Mononuclear cell (primary cell): ENCODE results near the gene DRD5. TPM values are rescaled to one million over a fixed set of nuclear protein-coding genes. Genes with fewer than 3 reads are reported as not detected.
"Not testable (repeated sequence)": the region's sequence is repeated elsewhere in the genome, so short reads cannot be mapped to it uniquely, and the experiment has no call there.

Experiments
- H3K27me3 ChIP-seq: 2 replicates; pipeline ENCODE4 v1.6.0; 2011; ENCODE audit warnings: low read length, control low read depth; ENCODE audit not compliant: insufficient read depth
- H3K4me1 ChIP-seq: 2 replicates; pipeline ENCODE4 v1.5.1; 2011; ENCODE audit warnings: mild to moderate bottlenecking, low read length, control low read depth; ENCODE audit not compliant: insufficient read depth
- H3K4me3 ChIP-seq: 2 replicates; pipeline ENCODE4 v1.5.1; 2011; ENCODE audit warnings: mild to moderate bottlenecking, low read length, moderate library complexity
- H3K9me3 ChIP-seq: 2 replicates; pipeline ENCODE4 v1.5.1; 2011; ENCODE audit warnings: low read depth, mild to moderate bottlenecking, control low read depth, low read length
- total RNA-seq: library from RNA; depleted of rRNA; stranded (reverse); fragments of >200 nt; gene quantifications from one replicate; pipeline ENCODE4 v1.2.3, GENCODE V29; 2012

DRD5 gene
- not detected for total RNA-seq

DNA sequence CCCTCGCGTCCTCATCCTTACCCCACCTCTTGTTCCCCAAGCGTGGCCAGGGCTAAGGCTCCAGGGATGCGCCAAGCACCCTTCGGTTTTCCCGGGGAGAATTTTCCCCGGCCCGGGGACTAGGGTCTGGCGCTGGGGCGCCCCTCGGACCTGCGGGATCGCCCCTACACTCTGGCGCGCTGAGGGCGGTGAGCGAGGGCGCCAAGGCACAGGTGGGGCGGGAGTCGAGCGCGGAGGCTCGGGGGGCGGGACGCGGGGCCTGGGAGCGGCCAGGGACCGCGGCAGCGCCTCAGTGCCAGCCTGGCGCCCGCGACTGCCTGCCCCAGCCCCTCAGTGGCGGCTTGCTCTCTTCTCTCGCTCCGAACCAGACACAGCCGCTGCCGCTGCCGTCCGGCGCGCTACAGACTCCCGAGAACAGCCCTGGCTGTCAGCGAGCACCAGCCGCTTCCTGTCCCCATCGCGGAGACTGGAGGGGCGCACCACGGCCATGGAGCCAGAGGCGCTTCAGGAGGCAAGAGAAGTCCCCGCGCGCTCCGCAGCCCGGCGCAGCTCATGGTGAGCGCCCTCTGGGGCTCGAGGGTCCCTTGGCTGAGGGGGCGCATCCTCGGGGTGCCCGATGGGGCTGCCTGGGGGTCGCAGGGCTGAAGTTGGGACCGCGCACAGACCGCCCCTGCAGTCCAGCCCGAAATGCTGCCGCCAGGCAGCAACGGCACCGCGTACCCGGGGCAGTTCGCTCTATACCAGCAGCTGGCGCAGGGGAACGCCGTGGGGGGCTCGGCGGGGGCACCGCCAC, at the start of gene DRD5:
Gene DRD5, plus strand, starts transcription at position 292 of the 793 bp plus-strand sequence. Its CDS starts 396 bp downstream, at position 688.
- no peaks in the 10 kb centered on the region for H3K9me3 ChIP-seq
- no peak within 1 kb of the TSS for H3K4me3 ChIP-seq
- H3K27me3 ChIP-seq: peaks cover 18% of the 10 kb centered on the region
- no peaks in the 10 kb centered on the region for H3K4me1 ChIP-seq

- not testable (repeated sequence) for H3K4me3 ChIP-seq, H3K9me3 ChIP-seq, H3K4me1 ChIP-seq, H3K27me3 ChIP-seq
Observed at GRCh38 chr4:9732256-9732655, 49.2 kb upstream of the DRD5 start.

DNA sequence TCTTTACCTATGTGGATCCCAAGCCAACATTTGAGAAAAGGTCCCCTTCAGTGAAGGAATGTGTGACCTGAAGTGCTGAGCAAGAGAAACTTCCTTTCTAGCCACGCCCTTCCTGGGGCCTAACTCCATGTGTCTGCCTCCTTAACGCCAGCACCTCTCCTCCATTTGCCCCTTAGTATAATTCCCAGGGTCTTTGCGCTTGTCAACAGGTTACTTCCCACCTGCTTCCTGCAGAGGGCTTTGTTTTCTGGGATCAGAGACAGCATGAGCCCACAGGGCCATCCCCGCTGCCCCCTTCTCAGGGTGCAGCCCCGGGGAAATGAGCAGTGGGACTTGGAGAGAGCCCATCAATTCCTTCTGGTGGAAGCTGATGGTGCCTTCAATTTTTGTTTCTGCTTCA, 45.9 kb upstream of the DRD5 start:
- H3K27me3 ChIP-seq: no peaks in the 10 kb centered on the region
- H3K4me1 ChIP-seq: no peaks in the 10 kb centered on the region
- no peak overlapping the region for H3K4me3 ChIP-seq
- no peaks in the 10 kb centered on the region for H3K9me3 ChIP-seq

GRCh38 chr4:9737280-9737679, 44.2 kb upstream of the DRD5 start:
- not testable (repeated sequence) for H3K27me3 ChIP-seq, H3K9me3 ChIP-seq, H3K4me1 ChIP-seq, H3K4me3 ChIP-seq

- not testable (repeated sequence) for H3K4me3 ChIP-seq, H3K4me1 ChIP-seq, H3K9me3 ChIP-seq, H3K27me3 ChIP-seq
Observed at GRCh38 chr4:9743789-9744188, 37.6 kb upstream of the DRD5 start.

DNA sequence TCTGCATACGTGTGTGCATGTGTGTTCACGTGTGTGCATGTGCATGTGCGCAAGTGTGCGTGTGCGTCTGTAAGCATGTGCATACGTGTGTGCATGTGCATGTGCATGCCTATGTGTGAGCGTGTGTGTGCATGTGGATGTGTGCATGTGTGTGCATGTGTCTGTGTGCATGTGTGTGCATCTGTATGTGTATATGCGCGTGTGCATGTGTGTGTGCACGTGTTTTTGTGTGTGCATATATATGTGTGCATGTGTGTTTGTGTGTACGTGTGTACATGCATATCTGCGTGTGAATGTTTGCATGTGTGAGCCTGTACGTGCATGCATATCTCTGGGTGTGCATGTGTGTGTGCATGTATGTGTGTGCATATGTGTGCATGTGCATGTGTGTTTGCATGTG, 35.7 kb upstream of the DRD5 start:
- H3K9me3 ChIP-seq: no peaks in the 10 kb centered on the region
- H3K27me3 ChIP-seq: no peaks in the 10 kb centered on the region
- H3K4me3 ChIP-seq: no peak overlapping the region
- H3K4me1 ChIP-seq: no peaks in the 10 kb centered on the region

DNA sequence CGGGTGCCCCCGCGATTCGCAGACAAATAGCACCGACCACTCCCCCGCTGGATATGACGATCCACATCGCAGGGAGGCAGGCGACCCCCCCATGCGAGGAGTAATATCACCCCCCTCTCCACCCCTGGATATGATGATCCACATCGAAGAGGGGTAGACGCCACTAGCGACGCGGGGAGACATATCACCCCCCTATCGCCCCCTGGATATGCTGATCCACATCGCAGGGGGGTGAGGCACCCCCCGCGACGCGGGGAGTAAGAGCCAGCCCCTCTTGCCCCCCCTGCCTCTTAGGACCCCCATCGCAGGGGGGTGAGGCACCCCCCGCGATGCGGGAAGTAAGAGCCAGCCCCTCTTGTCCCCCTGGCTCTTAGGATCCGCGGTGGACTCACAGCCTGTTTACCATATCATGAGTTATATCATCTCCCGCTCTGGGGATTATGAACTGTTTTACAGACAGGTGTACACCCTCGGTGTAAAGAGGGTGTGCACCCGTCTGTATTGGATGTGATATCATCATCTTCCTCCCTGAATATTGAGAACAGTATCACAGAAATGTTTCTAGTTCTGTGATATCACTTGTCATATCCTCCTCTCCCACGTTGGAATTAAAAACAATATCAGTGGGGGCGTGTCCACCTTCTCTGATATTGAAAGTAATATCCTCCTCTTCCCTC, 22.7 kb upstream of the DRD5 start:
- Histone ChIP-seq H3K4me3 (no peak overlapping the region), H3K4me1 (no peaks in the 10 kb centered on the region), H3K9me3 (no peaks in the 10 kb centered on the region), H3K27me3 (peaks cover 2% of the 10 kb centered on the region)

DNA sequence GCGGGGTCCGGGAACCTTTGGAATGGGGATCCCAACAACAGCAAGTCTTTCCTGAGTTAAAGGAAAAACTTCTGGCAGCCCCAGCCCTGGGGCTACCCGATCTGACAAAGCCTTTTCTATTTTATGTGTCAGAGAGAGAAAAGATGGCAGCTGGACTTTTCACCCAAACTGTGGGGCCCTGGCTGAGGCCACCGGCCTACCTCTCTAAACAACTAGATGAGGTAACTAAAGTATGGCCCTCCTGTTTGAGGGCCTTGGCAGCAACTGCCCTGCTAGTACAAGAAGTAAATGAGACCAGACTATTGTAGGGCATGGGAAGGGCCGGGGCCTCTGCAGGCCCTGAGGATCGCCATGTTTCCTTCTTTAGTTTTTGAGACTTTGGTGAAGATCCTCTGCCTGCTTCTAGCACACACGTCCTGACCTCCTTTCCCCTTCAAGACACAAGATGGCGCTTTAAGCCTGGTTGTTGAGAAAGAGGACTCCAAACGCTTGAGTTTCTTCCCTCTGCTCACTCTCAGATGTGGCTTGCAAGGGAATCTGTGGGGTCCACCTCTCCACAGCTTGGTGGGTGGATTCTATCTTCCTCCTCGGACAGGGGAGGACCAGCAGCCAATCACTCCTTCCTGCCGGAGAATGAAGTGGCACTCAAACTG, 18.5 kb upstream of the DRD5 start:
- H3K4me3 ChIP-seq: no peak overlapping the region
- no peaks in the 10 kb centered on the region for H3K4me1 ChIP-seq
- peaks cover 2% of the 10 kb centered on the region for H3K27me3 ChIP-seq
- H3K9me3 ChIP-seq: no peaks in the 10 kb centered on the region

- Histone ChIP-seq H3K9me3 (no peaks in the 10 kb centered on the region), H3K4me1 (peaks cover 11% of the 10 kb centered on the region), H3K4me3 (no peak overlapping the region), H3K27me3 (peaks cover under 1% of the 10 kb centered on the region)
Observed at GRCh38 chr4:9764155-9764696, 17.2 kb upstream of the DRD5 start.

DNA sequence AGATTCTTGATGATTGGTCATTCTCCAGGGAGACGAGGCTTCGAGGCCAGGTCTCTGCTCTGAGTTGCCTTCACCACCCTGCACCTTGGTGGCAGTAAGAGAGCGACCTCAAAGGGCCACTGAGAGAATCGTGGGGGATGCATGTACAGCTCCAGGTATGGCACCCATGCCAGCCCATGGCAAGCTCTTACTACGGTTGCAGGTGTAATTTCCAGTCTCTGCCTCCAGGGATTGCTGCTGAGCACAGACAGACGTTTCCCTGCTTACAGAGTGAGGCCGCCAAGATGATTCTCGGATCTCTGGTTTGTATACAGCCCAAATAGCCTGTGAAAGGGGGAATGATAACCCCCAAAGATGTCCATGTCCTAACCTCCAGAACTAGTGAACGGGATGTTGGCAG, 16.3 kb upstream of the DRD5 start:
- H3K9me3 ChIP-seq: no peaks in the 10 kb centered on the region
- peaks cover 17% of the 10 kb centered on the region for H3K4me1 ChIP-seq
- no peak overlapping the region for H3K4me3 ChIP-seq
- no peaks in the 10 kb centered on the region for H3K27me3 ChIP-seq

DNA sequence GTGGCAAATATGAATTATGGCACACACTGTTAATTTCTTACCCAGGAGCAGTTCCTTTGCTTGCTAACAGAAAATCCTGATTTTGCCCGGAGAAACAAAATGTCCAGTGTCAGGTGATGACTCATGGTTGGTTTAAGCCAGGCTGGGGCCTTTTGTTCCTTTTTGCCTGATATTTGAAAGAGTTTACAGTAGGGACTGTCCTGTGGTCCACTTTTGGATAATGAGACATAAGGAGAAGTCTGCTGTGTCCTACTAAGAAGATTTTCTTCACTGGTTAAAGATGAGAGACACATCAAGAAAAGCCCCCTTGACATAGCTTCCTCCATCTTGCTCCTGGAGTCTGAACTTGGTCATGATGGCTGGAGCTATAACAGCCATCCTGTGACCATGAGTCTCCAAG, 12.1 kb upstream of the DRD5 start:
- Histone ChIP-seq H3K4me1 (peaks cover 28% of the 10 kb centered on the region), H3K27me3 (no peaks in the 10 kb centered on the region), H3K4me3 (no peak overlapping the region), H3K9me3 (no peaks in the 10 kb centered on the region)

GRCh38 chr4:9771034-9771433, 10.4 kb upstream of the DRD5 start:
- Histone ChIP-seq H3K27me3 (no peaks in the 10 kb centered on the region), H3K4me3 (no peak overlapping the region), H3K9me3 (no peaks in the 10 kb centered on the region), H3K4me1 (peaks cover 28% of the 10 kb centered on the region)

DNA sequence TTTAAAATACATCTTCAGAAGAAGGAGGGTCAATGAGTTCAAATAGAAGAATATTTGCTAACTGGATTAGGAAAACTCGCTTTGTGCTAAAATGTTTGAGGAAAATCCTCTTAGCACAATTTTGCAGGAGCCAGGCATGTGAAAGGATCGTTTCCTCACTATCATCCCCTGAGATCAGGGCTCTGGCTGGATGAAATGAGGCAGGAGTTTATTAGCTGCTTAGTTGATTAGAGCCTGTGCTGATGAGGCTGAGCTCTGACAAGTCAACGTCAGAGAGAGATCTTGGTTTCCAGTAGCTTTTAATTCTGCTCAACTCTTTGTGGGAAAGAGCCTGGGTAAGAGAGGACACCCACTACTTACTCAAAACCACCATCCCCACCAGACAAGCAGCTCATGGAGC, 8.0 kb upstream of the DRD5 start:
- H3K9me3 ChIP-seq: no peaks in the 10 kb centered on the region
- peaks cover 25% of the 10 kb centered on the region for H3K4me1 ChIP-seq
- no peaks in the 10 kb centered on the region for H3K27me3 ChIP-seq
- H3K4me3 ChIP-seq: no peak overlapping the region

DNA sequence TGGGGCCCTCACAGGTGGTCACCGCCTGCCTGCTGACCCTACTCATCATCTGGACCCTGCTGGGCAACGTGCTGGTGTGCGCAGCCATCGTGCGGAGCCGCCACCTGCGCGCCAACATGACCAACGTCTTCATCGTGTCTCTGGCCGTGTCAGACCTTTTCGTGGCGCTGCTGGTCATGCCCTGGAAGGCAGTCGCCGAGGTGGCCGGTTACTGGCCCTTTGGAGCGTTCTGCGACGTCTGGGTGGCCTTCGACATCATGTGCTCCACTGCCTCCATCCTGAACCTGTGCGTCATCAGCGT, 652 bp downstream of the DRD5 start:
- Histone ChIP-seq H3K4me1 (no peaks in the 10 kb centered on the region), H3K4me3 (no peak overlapping the region), H3K9me3 (no peaks in the 10 kb centered on the region), H3K27me3 (peaks cover 18% of the 10 kb centered on the region)

DNA sequence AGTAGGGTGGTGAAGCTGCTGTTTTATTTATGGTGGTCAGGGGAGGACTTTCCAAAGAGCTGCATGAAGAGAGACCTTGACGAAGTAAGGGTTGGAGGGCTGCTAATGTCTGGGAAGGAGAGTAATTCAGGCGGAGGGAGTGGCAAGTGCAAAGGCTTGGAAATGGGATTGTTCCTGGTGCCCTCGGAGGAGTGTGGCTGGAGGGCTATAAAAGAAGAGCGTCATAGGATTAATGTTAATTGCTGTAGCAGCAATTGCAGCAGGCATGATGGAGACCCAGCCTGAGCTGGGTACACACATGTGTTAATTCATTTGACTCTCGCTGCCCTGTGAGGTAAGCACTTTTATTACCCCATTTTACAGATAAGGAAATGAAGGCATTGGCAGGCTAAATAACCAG, 4.5 kb downstream of the DRD5 start:
- not testable (repeated sequence) for H3K4me1 ChIP-seq, H3K4me3 ChIP-seq, H3K9me3 ChIP-seq, H3K27me3 ChIP-seq
